ENCODE data around the gene PCSK5. TPM values are rescaled to one million over a fixed set of nuclear protein-coding genes. Genes with fewer than 3 reads are reported as not detected.

The PCSK5 gene
- total and polyA plus RNA-seq, 2 of the 8 experiments (the other 6 are each of a cell fraction or from before 2014, with no cell fraction given): 5.5 to 10.7 TPM

DNA sequence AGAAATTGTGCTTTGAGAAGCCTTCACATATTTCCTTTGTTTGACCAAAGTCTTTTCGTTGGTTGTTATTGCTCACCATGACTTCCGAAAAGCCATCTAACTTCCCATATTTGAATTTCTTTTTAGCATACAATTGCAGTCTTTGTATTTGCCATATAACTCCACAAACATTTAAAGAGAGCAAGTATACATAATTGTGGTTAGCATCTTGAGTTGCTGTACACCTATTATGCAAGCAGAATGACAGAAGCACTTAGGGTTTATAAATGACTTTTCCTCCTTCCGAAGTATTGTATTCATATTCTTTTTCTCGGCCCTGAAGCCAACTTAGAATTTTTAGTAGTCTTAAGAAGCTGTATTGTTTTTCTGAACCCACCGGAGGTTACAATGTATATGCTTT lies 253.4 kb downstream of the PCSK5 start:
- Histone ChIP-seq H2BK120ac (replicated peaks; ENCODE audit: low read depth, low read length) (no peak overlapping the region), H4K20me1 (replicated peaks in 1 of 2; ENCODE audit: control insufficient read depth in 1 of 2, insufficient read depth in 2 of 2, low read length in 2 of 2) (no peaks in the 10 kb centered on the region), H3K4ac (replicated peaks; ENCODE audit: insufficient read length, low read depth, low read length) (no peak overlapping the region), H3K79me1 (ENCODE audit: low read depth, low read length) (no peaks in the 10 kb centered on the region), H2BK20ac (ENCODE audit: low read length) (no peak overlapping the region), H3K9me3 (ENCODE audit: insufficient read depth in 2 of 2, low read depth in 1 of 2, low read length in 1 of 2) (no peaks in the 10 kb centered on the region), H4K5ac (ENCODE audit: insufficient read length, low read depth, low read length) (no peak overlapping the region), H3K4me2 (ENCODE audit: insufficient read depth in 1 of 2, low read depth in 2 of 2, low read length in 2 of 2) (no peak overlapping the region), H2BK12ac (ENCODE audit: low read depth, low read length) (no peak overlapping the region), H3K18ac (ENCODE audit: extremely low read depth, low read length) (no peak overlapping the region), H3K27me3 (replicated peaks in 1 of 4; ENCODE audit: control insufficient read depth in 3 of 4, extremely low read depth in 1 of 4, insufficient read depth in 3 of 4, low read length in 3 of 4) (no peaks in the 10 kb centered on the region), H3K4me3 (ENCODE audit: extremely low read depth in 1 of 4, insufficient read depth in 2 of 4, low read depth in 3 of 4, low read length in 4 of 4) (no peak overlapping the region), H2AFZ (ENCODE audit: low read length) (no peak overlapping the region), H2BK5ac (ENCODE audit: low read depth, low read length) (no peak overlapping the region), H3K23ac (ENCODE audit: insufficient read length) (no peak overlapping the region), H3K36me3 (ENCODE audit: control insufficient read depth in 2 of 4, insufficient read depth in 4 of 4, low read length in 3 of 4) (no peaks in the 10 kb centered on the region), H3K14ac (ENCODE audit: insufficient read length) (no peak overlapping the region), H3K79me2 (ENCODE audit: control insufficient read depth in 1 of 2, insufficient read depth in 2 of 2, low read length in 2 of 2) (no peaks in the 10 kb centered on the region), H3K9ac (replicated peaks in 1 of 4; ENCODE audit: extremely low read depth in 1 of 4, low read depth in 3 of 4, low read length in 3 of 4) (no peak overlapping the region), H3K4me1 (replicated peaks in 1 of 4; ENCODE audit: control insufficient read depth in 3 of 4, insufficient read depth in 4 of 4, low read length in 3 of 4) (no peaks in the 10 kb centered on the region), H4K91ac (replicated peaks; ENCODE audit: insufficient read length, low read length) (no peak overlapping the region), H2BK15ac (ENCODE audit: low read length) (no peak overlapping the region), H3K27ac (ENCODE audit: low read depth, low read length) (no peak overlapping the region), H3K23me2 (ENCODE audit: low read depth, low read length) (no peaks in the 10 kb centered on the region), H2AK5ac (ENCODE audit: low read depth, low read length) (no peak overlapping the region), H4K8ac (ENCODE audit: extremely low read depth, insufficient read depth, low read length) (no peak overlapping the region), H3K56ac (replicated peaks; ENCODE audit: insufficient read length, low read depth, low read length) (no peak overlapping the region)
- POLR2A ChIA-PET (ENCODE audit: partially characterized antibody): interaction anchor here (0.6 to 0.8 kb wide), 2 partner anchors 114 to 115 kb away, joined by 3 to 8 read pairs; no protein-coding TSS in a partner anchor
- TF ChIP-seq EP300 (IDR thresholded peaks at IDR 0.05; ENCODE audit: borderline replicate concordance in 1 of 2, low read depth in 2 of 2, low read length in 2 of 2) (no peak), JUN (IDR thresholded peaks at IDR 0.05; ENCODE audit: low read depth, low read length) (no peak), RBBP5 (IDR thresholded peaks at IDR 0.05; ENCODE audit: borderline replicate concordance, low read depth, low read length) (no peak), POLR2AphosphoS5 (IDR thresholded peaks at IDR 0.05; ENCODE audit: low read depth, low read length) (no peak), CHD2 (IDR thresholded peaks at IDR 0.05; ENCODE audit: low read length) (no peak), ATF2 (IDR thresholded peaks at IDR 0.05; ENCODE audit: low read length) (no peak), KDM1A (IDR thresholded peaks at IDR 0.05; ENCODE audit: borderline replicate concordance, low read length) (no peak), CBX8 (IDR thresholded peaks at IDR 0.05; ENCODE audit: borderline replicate concordance, low read depth, low read length) (no peak), HDAC6 (IDR thresholded peaks at IDR 0.05; ENCODE audit: low read depth, low read length) (no peak), POLR2A (IDR thresholded peaks at IDR 0.05; ENCODE audit: control extremely low read depth in 1 of 2, low read depth in 2 of 2, low read length in 2 of 2) (no peak)
- WGBS, 2 experiments (ENCODE audit: extremely low coverage in 1 of 2, insufficient coverage in 1 of 2, insufficient read length in 1 of 2, insufficient replicate concordance in 2 of 2, low coverage in 1 of 2, low lambda C conversion rate in 2 of 2, missing lambda C conversion rate in 1 of 2): 95% methylated on average over 5 of the region's 5 CpGs; no CpG with 5 or more reads in 1 of the 2 experiments
- no peak for DNase-seq (ENCODE audit: low read depth in 1 of 2, low spot score in 2 of 2)
- CTCF ChIA-PET (ENCODE audit: partially characterized antibody): no interaction called here
- FAIRE-seq: no peak
